HCT116 (cell line): ENCODE measurements around the gene STARD7. TPM values are rescaled to one million over a fixed set of nuclear protein-coding genes. Genes with fewer than 3 reads are reported as not detected.
"Not testable (repeated sequence)": the region's sequence is repeated elsewhere in the genome, so short reads cannot be mapped to it uniquely, and the experiment has no call there.

ENCODE experiments used
- ATAC-seq: fragments of 200-7000 bp; cut with Tn5 transposase; 2 replicates; pipeline ENCODE4 v1.9.1; 2020; ENCODE audit warnings: mild to moderate bottlenecking, moderate library complexity
- BruUV-seq: library from RNA; stranded (reverse); fragments of 400-500 nt; replicated peaks from 2 replicates; lab custom pipeline; 2021; lab: Mats Ljungman, UMichigan
- CTCF ChIA-PET: fragments of 300-600 bp; sonication (Branson Sonifier 250); formaldehyde crosslinking; loops from one replicate; lab custom pipeline; 2021; ENCODE audit warnings: antibody characterized with exemption; lab: Charles Lee
- POLR2A ChIA-PET: fragments of 300-600, 350-600 bp; sonication (Branson Sonifier 250); formaldehyde crosslinking; loops from one replicate; lab custom pipeline; 2021; ENCODE audit warnings: antibody characterized with exemption; lab: Charles Lee
- RAD21 ChIA-PET, 2 experiments: fragments of 300-600 bp; sonication (Branson Sonifier 250); formaldehyde crosslinking; loops; one replicate each; lab custom pipeline; 2023; ENCODE audit warnings: low total read pairs in 2 of 2; ENCODE audit not compliant: uncharacterized antibody in 2 of 2, unreplicated experiment in 2 of 2, low non-redundant PET in 1 of 2; lab: Charles Lee
- DNase-seq: peaks from one replicate; pipeline ENCODE4 v3.0.0-alpha.2; 2010; ENCODE audit warnings: low read depth, low spot score
- H2AFZ ChIP-seq: fragments of 200-600 bp; shearing (Covaris generic), sonication (generic); 2 replicates; pipeline ENCODE4 v1.6.1; 2017; ENCODE audit warnings: low read depth, mixed run types, mixed read lengths, antibody characterized with exemption, low read length; ENCODE audit not compliant: poor library complexity, severe bottlenecking
- H3K27ac ChIP-seq: 2 replicates; pipeline ENCODE4 v1.5.1; 2012; ENCODE audit warnings: low read depth, low read length
- H3K27me3 ChIP-seq: fragments of 200-600 bp; sonication (generic); 2 replicates; pipeline ENCODE4 v1.6.1; 2016; ENCODE audit warnings: mixed run types, low read length, mixed read lengths; ENCODE audit not compliant: insufficient read depth
- H3K36me3 ChIP-seq, 2 experiments: fragments of 200-500 bp in 1 of 2; fragments of 200-600 bp in 1 of 2; sonication (Bioruptor generic) in 1 of 2; sonication (generic) in 1 of 2; 2 replicates each; pipeline versions ENCODE4 v1.5.1 to v1.6.1; 2014 to 2016; ENCODE audit warnings: low read length in 2 of 2, inconsistent platforms in 1 of 2, mixed read lengths in 1 of 2, mixed run types in 1 of 2; ENCODE audit not compliant: insufficient read depth in 2 of 2, control insufficient read depth in 1 of 2
- H3K4me1 ChIP-seq, 2 experiments: fragments of 200-600 bp in 1 of 2; sonication (generic) in 1 of 2; 2 replicates each; pipeline versions ENCODE4 v1.5.1 to v1.6.1; 2012 to 2017; ENCODE audit warnings: low read length in 2 of 2, inconsistent platforms in 1 of 2, mild to moderate bottlenecking in 1 of 2, mixed read lengths in 1 of 2, mixed run types in 1 of 2, moderate library complexity in 1 of 2; ENCODE audit not compliant: insufficient read depth in 2 of 2, control insufficient read depth in 1 of 2
- H3K4me2 ChIP-seq: fragments of 200-600 bp; sonication (generic); 2 replicates; pipeline ENCODE4 v1.6.1; 2017; ENCODE audit warnings: mixed run types, low read length, mixed read lengths
- H3K4me3 ChIP-seq, 2 experiments: fragments of 200-600 bp in 1 of 2; sonication (generic) in 1 of 2; replicated peaks in 1 of 2; 2 replicates each; pipeline ENCODE4 v1.5.1; 2011 to 2016; ENCODE audit warnings: low read length in 2 of 2, control low read depth in 1 of 2, low read depth in 1 of 2, mild to moderate bottlenecking in 1 of 2, mixed read lengths in 1 of 2, mixed run types in 1 of 2
- H3K79me2 ChIP-seq: fragments of 200-600 bp; sonication (generic); 2 replicates; pipeline ENCODE4 v1.6.1; 2017; ENCODE audit warnings: mild to moderate bottlenecking, mixed run types, low read length, moderate library complexity, mixed read lengths; ENCODE audit not compliant: insufficient read depth
- H3K9ac ChIP-seq: fragments of 200-600 bp; sonication (generic); 2 replicates; pipeline ENCODE4 v1.6.1; 2016; ENCODE audit warnings: low read length, mixed read lengths
- H3K9me2 ChIP-seq: fragments of 200-600 bp; sonication (generic), shearing (Covaris generic); 2 replicates; pipeline ENCODE4 v1.6.1; 2017; ENCODE audit warnings: mixed run types, mild to moderate bottlenecking, moderate library complexity; ENCODE audit not compliant: insufficient read depth
- H3K9me3 ChIP-seq, 2 experiments: fragments of 200-500 bp in 1 of 2; fragments of 200-600 bp in 1 of 2; sonication (Bioruptor generic) in 1 of 2; sonication (generic) in 1 of 2; 2 replicates each; pipeline ENCODE4 v1.6.1; 2014 to 2017; ENCODE audit warnings: low read length in 2 of 2, mixed read lengths in 2 of 2, inconsistent platforms in 1 of 2, low read depth in 1 of 2, mild to moderate bottlenecking in 1 of 2, mixed run types in 1 of 2, moderate library complexity in 1 of 2; ENCODE audit not compliant: control insufficient read depth in 1 of 2, insufficient read depth in 1 of 2
- H4K20me1 ChIP-seq: fragments of 200-600 bp; sonication (generic), shearing (Covaris generic); 2 replicates; pipeline ENCODE4 v1.6.1; 2017; ENCODE audit warnings: mixed run types, mild to moderate bottlenecking, moderate library complexity; ENCODE audit not compliant: insufficient read depth
- EZH2phosphoT487 ChIP-seq: fragments of 200-600 bp; IDR thresholded peaks from 2 replicates; pipeline ENCODE4 v1.6.1; 2018; ENCODE audit warnings: antibody characterized with exemption, borderline replicate concordance
- POLR2A ChIP-seq: IDR thresholded peaks from 2 replicates; pipeline ENCODE4 v1.7.0; 2011; ENCODE audit warnings: borderline replicate concordance; ENCODE audit not compliant: insufficient read depth, insufficient read length; ENCODE audit errors: extremely low read depth
- POLR2AphosphoS5 ChIP-seq: IDR thresholded peaks from 2 replicates; pipeline ENCODE4 v1.6.1; 2011; ENCODE audit warnings: mild to moderate bottlenecking, low read depth, low read length, moderate library complexity
- RAD21 ChIP-seq: IDR thresholded peaks from 2 replicates; pipeline ENCODE4 v1.6.1; 2012; ENCODE audit warnings: low read depth, mild to moderate bottlenecking
- SIN3A ChIP-seq: IDR thresholded peaks from 2 replicates; pipeline ENCODE4 v1.6.1; 2012; ENCODE audit warnings: low read depth
- SP1 ChIP-seq: IDR thresholded peaks from 2 replicates; pipeline ENCODE4 v1.6.1; 2012; ENCODE audit warnings: low read depth
- SRF ChIP-seq: IDR thresholded peaks from 2 replicates; pipeline ENCODE4 v1.6.1; 2012; ENCODE audit warnings: low read depth
- TCF7L2 ChIP-seq: IDR thresholded peaks from 2 replicates; pipeline ENCODE4 v1.7.0; 2011; ENCODE audit warnings: borderline replicate concordance, inconsistent platforms; ENCODE audit not compliant: insufficient read depth, insufficient read length; ENCODE audit errors: extremely low read depth
- intact Hi-C: fragments of 100-400 bp; cut with micrococcal nuclease; formaldehyde crosslinking; loops from 2 replicates; pipeline ENCODE4 v1.10.0; 2022
- total RNA-seq: library from RNA; stranded (reverse); gene quantifications from one replicate; pipeline ENCODE4 v1.2.1, GENCODE V29; 2021; ENCODE audit not compliant: unreplicated experiment
- TF ChIP-seq, protein P1 (sequence below): IDR thresholded peaks from 2 replicates; pipeline ENCODE4 v1.6.1; 2012; ENCODE audit warnings: low read depth

The STARD7 gene
- total RNA-seq, 1 experiment from 2014 or later: 160 TPM

DNA sequence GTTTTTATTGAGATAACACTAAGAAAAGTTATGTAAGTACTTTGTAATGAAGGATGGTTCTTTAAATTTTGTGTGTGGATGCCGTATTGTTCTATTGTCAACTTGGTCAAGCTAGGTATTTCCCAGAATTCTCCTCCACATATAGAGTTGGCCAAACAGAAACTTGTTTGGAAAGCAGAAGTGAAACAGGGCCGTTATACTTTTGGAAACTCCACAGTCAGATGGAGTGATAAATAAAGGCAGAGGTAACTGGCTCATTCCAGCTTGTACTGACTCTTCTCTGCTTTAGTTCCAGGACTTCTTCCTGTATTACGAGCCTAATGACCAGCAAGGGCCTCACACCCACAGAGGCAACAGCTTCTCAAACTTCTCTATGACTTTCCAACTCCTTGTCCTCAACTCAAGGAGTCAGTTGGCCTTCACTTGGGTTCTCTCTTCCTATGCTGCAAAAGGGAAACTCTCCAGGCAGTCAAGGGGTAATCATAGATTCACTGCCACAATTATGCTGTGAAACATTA, 16.4 kb upstream of the STARD7 start:
- no peak for DNase-seq
- Histone ChIP-seq H3K9ac (no peak overlapping the region), H3K27me3 (no peaks in the 10 kb centered on the region), H3K9me2 (no peaks in the 10 kb centered on the region), H3K27ac (no peak overlapping the region), H3K4me1 (no peaks in the 10 kb centered on the region), H2AFZ (no peak overlapping the region), H3K9me3 (no peaks in the 10 kb centered on the region), H4K20me1 (no peaks in the 10 kb centered on the region), H3K79me2 (no peaks in the 10 kb centered on the region), H3K4me2 (no peak overlapping the region), H3K36me3 (no peaks in the 10 kb centered on the region), H3K4me3 (no peak overlapping the region)
- intact Hi-C loops: no loop called here
- ATAC-seq: no peak
- POLR2A ChIA-PET: no interaction called here
- BruUV-seq: no TSS peak
- RAD21 ChIA-PET: no interaction called here
- no peak for TF ChIP-seq RAD21
- TF ChIP-seq SIN3A: no peak
- TF ChIP-seq, protein P1, sequence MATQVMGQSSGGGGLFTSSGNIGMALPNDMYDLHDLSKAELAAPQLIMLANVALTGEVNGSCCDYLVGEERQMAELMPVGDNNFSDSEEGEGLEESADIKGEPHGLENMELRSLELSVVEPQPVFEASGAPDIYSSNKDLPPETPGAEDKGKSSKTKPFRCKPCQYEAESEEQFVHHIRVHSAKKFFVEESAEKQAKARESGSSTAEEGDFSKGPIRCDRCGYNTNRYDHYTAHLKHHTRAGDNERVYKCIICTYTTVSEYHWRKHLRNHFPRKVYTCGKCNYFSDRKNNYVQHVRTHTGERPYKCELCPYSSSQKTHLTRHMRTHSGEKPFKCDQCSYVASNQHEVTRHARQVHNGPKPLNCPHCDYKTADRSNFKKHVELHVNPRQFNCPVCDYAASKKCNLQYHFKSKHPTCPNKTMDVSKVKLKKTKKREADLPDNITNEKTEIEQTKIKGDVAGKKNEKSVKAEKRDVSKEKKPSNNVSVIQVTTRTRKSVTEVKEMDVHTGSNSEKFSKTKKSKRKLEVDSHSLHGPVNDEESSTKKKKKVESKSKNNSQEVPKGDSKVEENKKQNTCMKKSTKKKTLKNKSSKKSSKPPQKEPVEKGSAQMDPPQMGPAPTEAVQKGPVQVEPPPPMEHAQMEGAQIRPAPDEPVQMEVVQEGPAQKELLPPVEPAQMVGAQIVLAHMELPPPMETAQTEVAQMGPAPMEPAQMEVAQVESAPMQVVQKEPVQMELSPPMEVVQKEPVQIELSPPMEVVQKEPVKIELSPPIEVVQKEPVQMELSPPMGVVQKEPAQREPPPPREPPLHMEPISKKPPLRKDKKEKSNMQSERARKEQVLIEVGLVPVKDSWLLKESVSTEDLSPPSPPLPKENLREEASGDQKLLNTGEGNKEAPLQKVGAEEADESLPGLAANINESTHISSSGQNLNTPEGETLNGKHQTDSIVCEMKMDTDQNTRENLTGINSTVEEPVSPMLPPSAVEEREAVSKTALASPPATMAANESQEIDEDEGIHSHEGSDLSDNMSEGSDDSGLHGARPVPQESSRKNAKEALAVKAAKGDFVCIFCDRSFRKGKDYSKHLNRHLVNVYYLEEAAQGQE: no peak
- TF ChIP-seq SP1: no peak
- TF ChIP-seq TCF7L2: no peak
- TF ChIP-seq EZH2phosphoT487: no peak
- no peak for TF ChIP-seq POLR2AphosphoS5
- no peak for TF ChIP-seq SRF
- no peak for TF ChIP-seq POLR2A
- CTCF ChIA-PET: no interaction called here

DNA sequence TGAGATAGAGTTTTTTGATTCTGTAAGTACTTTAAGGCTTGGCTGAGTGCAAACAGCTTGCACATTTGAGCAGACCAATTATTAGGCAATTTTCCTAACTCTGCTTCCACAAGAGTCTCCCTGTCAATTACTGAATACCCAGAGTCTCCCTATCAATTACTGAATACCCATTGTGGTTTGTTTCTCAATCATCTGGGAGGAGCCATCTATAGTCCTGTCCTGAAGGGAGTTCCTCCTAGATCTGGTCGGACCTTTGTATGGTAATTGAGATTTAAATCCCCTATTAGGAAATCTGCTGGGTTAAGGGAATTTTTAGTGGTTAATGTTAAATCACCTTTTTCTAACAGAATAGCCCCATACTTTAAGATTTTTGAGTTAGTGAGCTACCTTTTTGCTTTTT, 12.5 kb upstream of the STARD7 start:
- H3K9ac ChIP-seq, H3K36me3 ChIP-seq, H3K4me2 ChIP-seq, H3K4me3 ChIP-seq, intact Hi-C loops, H3K9me3 ChIP-seq, H2AFZ ChIP-seq, POLR2A ChIA-PET, RAD21 ChIA-PET, H3K27me3 ChIP-seq, H3K9me2 ChIP-seq, BruUV-seq, H4K20me1 ChIP-seq, DNase-seq, H3K79me2 ChIP-seq, H3K27ac ChIP-seq, ATAC-seq, H3K4me1 ChIP-seq, CTCF ChIA-PET: not testable (repeated sequence)

DNA sequence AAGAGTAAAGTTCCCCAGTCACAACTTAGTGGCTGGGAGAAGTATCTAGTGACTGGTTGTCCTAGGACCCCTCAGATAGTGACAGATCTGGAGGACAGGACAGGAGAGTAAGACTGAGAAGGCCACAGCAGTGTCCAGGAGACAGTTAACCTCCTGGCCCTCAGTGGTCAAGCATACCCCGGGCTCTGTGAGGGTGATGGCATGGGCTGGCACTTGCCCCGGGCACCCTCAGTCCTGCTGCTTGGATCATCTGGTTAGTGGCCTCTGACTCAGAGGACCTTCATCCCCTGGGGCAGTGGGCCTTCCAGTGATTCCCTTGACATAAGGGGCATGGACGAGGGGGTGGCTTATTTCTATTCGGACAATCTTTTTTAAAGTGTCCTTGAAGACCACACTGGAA, 11.3 kb upstream of the STARD7 start:
- DNase-seq, H3K4me1 ChIP-seq, H3K4me3 ChIP-seq, H3K27me3 ChIP-seq, H3K79me2 ChIP-seq, H3K9ac ChIP-seq, H3K9me2 ChIP-seq, POLR2A ChIA-PET, H4K20me1 ChIP-seq, H3K27ac ChIP-seq, H3K9me3 ChIP-seq, H3K36me3 ChIP-seq, BruUV-seq, CTCF ChIA-PET, intact Hi-C loops, RAD21 ChIA-PET, H3K4me2 ChIP-seq, H2AFZ ChIP-seq, ATAC-seq: not testable (repeated sequence)
